ENCODE data around the gene ATAD3C.
"Not testable (repeated sequence)": the region's sequence is repeated elsewhere in the genome, so short reads cannot be mapped to it uniquely, and the experiment has no call there.

ATAD3C gene

DNA sequence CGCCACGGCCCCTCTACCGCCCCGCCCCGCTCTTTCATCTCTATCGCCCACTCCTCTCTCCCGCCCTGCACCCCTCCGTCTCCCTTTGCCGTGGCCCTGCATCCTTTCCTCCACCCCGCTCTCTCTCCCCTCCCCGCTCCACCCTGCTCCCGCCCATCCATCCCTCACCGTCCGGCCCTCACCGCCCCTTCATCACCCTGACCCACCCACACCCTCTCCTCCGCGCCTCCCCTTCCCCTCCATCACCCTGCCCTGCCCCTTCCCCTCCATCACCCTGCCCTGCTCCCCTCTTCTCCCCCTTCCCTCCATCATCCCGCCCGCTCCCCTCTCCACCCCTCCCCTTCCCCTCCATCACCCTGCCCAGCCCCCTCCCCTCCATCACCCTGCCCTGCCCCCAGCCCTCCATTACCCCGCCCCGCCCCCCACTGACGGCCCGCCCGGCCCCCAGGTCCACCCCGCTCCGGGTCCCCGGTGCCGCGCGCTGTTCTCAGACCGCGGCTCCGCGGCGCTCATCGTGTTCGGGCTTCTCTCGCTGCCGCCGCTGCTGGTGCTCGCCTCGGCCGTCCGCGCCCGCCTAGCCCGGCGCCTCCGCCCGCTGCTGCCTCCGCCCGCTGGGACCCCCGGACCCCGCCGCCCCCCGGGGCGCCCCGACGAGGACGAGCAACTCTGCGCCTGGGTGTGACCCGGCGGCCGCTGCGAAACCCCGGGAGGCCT lies 22.2 kb upstream of the ATAD3C start:
- Histone ChIP-seq H3K9me3 (ENCODE audit: control insufficient read depth, low read length) (no peaks in the 10 kb centered on the region), H3K27ac (ENCODE audit: low read depth, low read length, severe bottlenecking) (no peak overlapping the region), H3K36me3 (ENCODE audit: control insufficient read depth, insufficient read depth, low read length) (no peaks in the 10 kb centered on the region), H3K4me1 (ENCODE audit: control insufficient read depth, insufficient read depth, low read length, poor library complexity, severe bottlenecking) (peaks cover 53% of the 10 kb centered on the region), H3K4me3 (ENCODE audit: extremely low read depth, insufficient read depth, low read length, poor library complexity, severe bottlenecking) (peak overlapping the region; percentile 32)
- WGBS, 2 experiments (ENCODE audit: insufficient coverage in 2 of 2), result 12 to 14% methylated on average over 35 to 50 of the region's 66 CpGs

DNA sequence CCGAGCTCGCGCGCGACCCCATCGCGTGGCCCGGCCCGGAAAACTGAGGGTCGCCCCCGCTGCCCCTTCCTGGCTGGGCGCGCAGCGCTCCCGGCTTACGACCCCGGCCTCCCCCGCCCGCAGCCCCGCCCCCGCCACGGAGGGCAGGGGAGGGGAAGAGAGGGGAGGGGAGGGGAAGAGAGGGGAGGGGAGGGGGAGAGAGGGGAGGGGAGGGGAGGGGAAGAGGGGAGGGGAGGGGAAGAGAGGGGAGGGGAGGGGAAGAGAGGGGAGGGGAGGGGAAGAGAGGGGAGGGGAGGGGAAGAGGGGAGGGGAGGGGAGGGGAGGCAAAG lies 21.7 kb upstream of the ATAD3C start:
- H3K9me3 ChIP-seq (ENCODE audit: control insufficient read depth, low read length), result no peaks in the 10 kb centered on the region
- peaks cover 53% of the 10 kb centered on the region for H3K4me1 ChIP-seq (ENCODE audit: control insufficient read depth, insufficient read depth, low read length, poor library complexity, severe bottlenecking)
- no peaks in the 10 kb centered on the region for H3K36me3 ChIP-seq (ENCODE audit: control insufficient read depth, insufficient read depth, low read length)
- peak overlapping the region; percentile 32 for H3K4me3 ChIP-seq (ENCODE audit: extremely low read depth, insufficient read depth, low read length, poor library complexity, severe bottlenecking)
- no peak overlapping the region for H3K27ac ChIP-seq (ENCODE audit: low read depth, low read length, severe bottlenecking)
- 3 to 20% methylated on average over 1 to 8 of the region's 22 CpGs for WGBS, 2 experiments (ENCODE audit: insufficient coverage in 2 of 2)

DNA sequence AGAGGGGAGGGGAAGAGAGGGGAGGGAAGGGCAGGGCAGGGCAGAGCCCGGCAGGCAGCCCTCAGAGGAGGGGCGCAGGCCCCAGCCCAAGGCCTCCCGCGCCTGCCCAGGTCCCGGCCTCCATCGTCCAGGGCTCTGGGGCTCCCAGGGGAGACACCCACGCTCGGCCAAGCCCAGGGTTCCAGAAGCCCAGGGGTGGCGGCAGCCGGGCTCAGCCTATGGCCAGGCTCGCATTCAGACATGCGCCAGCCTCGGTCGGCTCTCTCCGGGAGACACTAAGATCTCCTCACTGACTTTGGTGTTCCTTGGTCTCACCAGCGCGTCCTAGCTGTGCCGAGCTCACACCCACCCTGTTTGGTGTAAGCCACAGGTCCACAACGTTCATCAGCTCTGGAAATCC lies 21.3 kb upstream of the ATAD3C start:
- H3K4me3 ChIP-seq (ENCODE audit: extremely low read depth, insufficient read depth, low read length, poor library complexity, severe bottlenecking), result no peak overlapping the region
- H3K4me1 ChIP-seq (ENCODE audit: control insufficient read depth, insufficient read depth, low read length, poor library complexity, severe bottlenecking), result peaks cover 56% of the 10 kb centered on the region
- H3K27ac ChIP-seq (ENCODE audit: low read depth, low read length, severe bottlenecking), result no peak overlapping the region
- 93 to 95% methylated on average over 18 to 19 of the region's 19 CpGs for WGBS, 2 experiments (ENCODE audit: insufficient coverage in 2 of 2)
- no peaks in the 10 kb centered on the region for H3K36me3 ChIP-seq (ENCODE audit: control insufficient read depth, insufficient read depth, low read length)
- H3K9me3 ChIP-seq (ENCODE audit: control insufficient read depth, low read length), result no peaks in the 10 kb centered on the region

DNA sequence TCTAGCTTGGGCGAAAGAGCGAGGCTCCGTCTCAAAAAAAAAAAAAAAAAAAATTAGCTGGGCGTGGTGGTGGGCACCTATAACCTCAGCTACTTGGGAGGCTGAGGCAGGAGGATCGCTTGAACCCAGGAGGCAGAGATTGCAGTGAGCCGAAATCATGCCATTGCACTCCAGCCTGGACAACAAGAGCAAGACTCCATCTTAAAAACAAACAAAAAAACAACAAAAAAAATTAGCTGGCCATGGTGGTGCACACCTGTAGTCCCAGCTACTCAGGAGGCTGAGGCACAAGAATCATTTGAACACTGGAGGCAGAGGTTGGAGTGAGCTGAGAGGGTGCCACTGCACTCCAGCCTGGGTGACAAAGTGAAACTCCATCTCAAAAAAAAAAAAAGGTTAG lies 20.5 kb upstream of the ATAD3C start:
- not testable (repeated sequence) for H3K4me3 ChIP-seq (ENCODE audit: extremely low read depth, insufficient read depth, low read length, poor library complexity, severe bottlenecking); H3K36me3 ChIP-seq (ENCODE audit: control insufficient read depth, insufficient read depth, low read length); H3K27ac ChIP-seq (ENCODE audit: low read depth, low read length, severe bottlenecking); H3K9me3 ChIP-seq (ENCODE audit: control insufficient read depth, low read length)
- peaks cover 60% of the 10 kb centered on the region for H3K4me1 ChIP-seq (ENCODE audit: control insufficient read depth, insufficient read depth, low read length, poor library complexity, severe bottlenecking)
- 95 to 100% methylated on average over 5 to 6 of the region's 6 CpGs for WGBS, 2 experiments (ENCODE audit: insufficient coverage in 2 of 2)

DNA sequence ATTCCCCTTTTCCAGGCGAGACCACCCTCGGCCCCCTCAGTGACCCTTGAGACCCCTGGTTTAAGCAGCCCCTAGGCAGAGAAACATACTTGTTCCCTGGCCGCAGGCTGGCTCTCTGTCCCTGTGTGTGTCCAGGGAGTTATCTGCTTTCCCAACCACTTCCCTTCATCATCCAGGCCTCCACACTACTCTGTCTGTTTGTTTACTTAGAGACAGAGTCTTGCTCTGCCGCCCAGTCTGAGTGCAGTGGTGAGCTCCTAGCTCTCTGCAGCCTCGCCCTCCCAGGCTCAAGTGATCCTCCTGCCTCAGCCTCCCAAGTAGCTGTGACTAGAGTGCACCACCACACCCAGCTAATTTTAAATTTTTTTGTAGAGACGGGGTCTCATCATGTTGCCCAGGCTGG lies 19.8 kb upstream of the ATAD3C start:
- Histone ChIP-seq H3K4me1 (ENCODE audit: control insufficient read depth, insufficient read depth, low read length, poor library complexity, severe bottlenecking) (peaks cover 66% of the 10 kb centered on the region), H3K9me3 (ENCODE audit: control insufficient read depth, low read length) (no peaks in the 10 kb centered on the region), H3K4me3 (ENCODE audit: extremely low read depth, insufficient read depth, low read length, poor library complexity, severe bottlenecking) (no peak overlapping the region), H3K27ac (ENCODE audit: low read depth, low read length, severe bottlenecking) (peak overlapping the region; percentile 64), H3K36me3 (ENCODE audit: control insufficient read depth, insufficient read depth, low read length) (no peaks in the 10 kb centered on the region)
- 89 to 96% methylated on average over 6 of the region's 6 CpGs for WGBS, 2 experiments (ENCODE audit: insufficient coverage in 2 of 2)

DNA sequence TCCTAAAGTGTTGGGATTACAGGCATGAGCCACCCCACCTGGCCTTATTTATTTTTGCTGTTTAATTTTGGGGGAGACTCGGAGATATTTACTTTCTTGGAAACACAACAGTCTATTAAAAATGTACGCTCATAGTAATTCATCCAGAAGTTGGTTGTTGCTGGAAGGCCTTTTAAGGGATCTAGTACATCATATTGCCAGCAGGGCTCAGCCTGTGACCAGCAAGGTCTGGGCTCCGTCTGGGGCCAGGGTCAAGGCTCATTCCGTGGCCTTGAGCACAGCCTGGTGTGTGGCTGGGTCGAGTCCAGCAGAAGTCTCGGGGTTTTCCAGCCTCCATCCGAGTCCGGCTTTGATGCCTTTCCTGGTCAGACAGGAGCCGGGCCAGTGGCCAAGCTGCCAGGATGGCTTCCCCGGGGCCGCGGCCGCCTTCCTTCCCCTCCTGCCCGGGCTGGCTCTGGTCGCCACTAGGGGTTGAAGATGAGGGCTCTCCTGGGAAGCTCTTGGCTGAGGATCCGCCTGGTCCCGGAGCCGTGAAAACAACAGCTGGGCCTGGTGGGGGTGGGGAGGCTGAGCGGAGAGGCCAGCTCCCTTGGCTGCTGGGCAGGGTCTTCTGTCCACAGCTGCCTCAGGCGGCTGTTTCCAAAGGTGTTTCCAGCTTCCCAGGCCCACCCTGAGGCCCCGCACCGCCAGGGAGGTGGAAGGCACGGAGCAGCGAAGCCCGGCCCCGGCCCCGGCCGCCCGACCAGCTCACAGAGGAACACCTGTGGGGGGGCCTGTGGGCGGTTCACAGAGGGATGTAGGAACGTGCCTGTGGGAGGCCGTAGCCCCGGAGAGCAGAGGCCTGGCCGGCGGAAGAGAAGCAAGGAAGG lies 19.1 kb upstream of the ATAD3C start:
- 34 to 40% methylated on average over 18 to 28 of the region's 35 CpGs for WGBS, 2 experiments (ENCODE audit: insufficient coverage in 2 of 2)
- H3K4me1 ChIP-seq (ENCODE audit: control insufficient read depth, insufficient read depth, low read length, poor library complexity, severe bottlenecking), result peaks cover 73% of the 10 kb centered on the region
- H3K9me3 ChIP-seq (ENCODE audit: control insufficient read depth, low read length), result no peaks in the 10 kb centered on the region
- no peaks in the 10 kb centered on the region for H3K36me3 ChIP-seq (ENCODE audit: control insufficient read depth, insufficient read depth, low read length)
- H3K4me3 ChIP-seq (ENCODE audit: extremely low read depth, insufficient read depth, low read length, poor library complexity, severe bottlenecking), result no peak overlapping the region
- H3K27ac ChIP-seq (ENCODE audit: low read depth, low read length, severe bottlenecking), result peak overlapping the region; percentile 64

DNA sequence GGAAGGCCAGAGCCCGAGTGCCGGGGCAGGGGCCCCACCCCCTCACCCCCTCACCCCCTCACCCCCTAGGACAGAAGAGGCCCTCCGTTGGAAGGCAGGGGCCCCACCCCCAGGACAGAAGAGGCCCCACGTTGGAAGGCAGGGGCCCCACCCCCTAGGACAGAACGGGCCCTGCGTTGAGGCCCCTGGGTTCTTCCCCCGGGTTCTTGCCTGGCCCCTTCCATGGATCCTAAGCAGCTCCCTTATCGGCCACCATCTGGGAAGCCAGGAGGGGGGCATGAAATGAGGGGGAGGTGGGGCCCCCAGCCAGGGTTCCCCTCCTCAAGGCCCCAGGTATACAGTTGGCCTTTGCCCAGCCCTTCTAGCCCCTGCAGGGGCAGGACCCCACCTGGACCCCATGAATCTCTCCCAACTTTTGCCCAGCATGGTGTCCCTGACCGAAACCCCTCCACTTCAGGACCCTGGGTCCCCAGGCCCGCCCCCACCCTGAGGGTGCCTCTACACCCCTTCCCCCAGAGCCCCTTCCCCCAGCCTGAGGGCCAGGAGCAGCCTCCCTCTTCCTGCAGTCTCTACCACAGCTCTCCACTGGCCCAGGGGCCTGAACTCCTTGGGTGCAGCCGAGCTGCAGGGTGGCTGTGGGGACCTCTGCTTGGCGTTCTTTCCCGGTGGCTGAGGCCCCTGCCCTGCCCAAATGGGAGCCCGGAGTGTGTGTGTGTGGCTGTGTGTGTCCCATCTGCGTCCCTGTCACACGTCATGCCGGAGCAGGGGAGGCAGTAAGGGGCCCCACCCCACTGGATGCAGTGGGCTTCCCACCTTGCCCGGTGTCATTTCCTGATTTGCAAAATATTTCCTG lies 18.3 kb upstream of the ATAD3C start:
- H3K9me3 ChIP-seq (ENCODE audit: control insufficient read depth, low read length), result no peaks in the 10 kb centered on the region
- H3K4me1 ChIP-seq (ENCODE audit: control insufficient read depth, insufficient read depth, low read length, poor library complexity, severe bottlenecking), result peaks cover 67% of the 10 kb centered on the region
- H3K4me3 ChIP-seq (ENCODE audit: extremely low read depth, insufficient read depth, low read length, poor library complexity, severe bottlenecking), result no peak overlapping the region
- no peaks in the 10 kb centered on the region for H3K36me3 ChIP-seq (ENCODE audit: control insufficient read depth, insufficient read depth, low read length)
- 65 to 66% methylated on average over 7 to 9 of the region's 18 CpGs for WGBS, 2 experiments (ENCODE audit: insufficient coverage in 2 of 2)
- H3K27ac ChIP-seq (ENCODE audit: low read depth, low read length, severe bottlenecking), result peak overlapping the region; percentile 93

DNA sequence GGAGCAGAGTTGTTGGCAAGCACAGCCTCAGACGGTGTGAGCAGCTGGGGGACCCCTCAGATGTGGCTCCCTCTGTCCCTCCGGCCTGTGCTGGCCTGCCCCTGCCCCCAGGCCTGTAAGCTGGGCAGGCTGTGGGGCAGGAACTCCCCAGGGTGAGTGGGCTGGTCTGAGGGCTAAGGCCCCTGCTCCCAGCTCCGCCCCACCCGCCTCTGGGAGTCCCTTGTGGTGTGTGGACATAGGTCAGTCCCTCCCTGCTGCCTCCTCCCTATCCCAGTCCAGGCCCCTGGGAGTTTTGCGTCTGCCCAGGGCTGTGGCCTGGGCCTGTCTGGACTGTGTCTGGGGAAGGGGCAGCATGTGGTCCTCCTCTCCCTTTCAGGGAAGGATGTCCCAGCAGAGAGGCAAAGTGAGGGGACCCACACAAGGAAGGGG lies 17.6 kb upstream of the ATAD3C start:
- H3K36me3 ChIP-seq (ENCODE audit: control insufficient read depth, insufficient read depth, low read length), result no peaks in the 10 kb centered on the region
- H3K4me1 ChIP-seq (ENCODE audit: control insufficient read depth, insufficient read depth, low read length, poor library complexity, severe bottlenecking), result peaks cover 67% of the 10 kb centered on the region
- peak overlapping the region; percentile 93 for H3K27ac ChIP-seq (ENCODE audit: low read depth, low read length, severe bottlenecking)
- H3K4me3 ChIP-seq (ENCODE audit: extremely low read depth, insufficient read depth, low read length, poor library complexity, severe bottlenecking), result no peak overlapping the region
- 10 to 22% methylated on average over 1 to 5 of the region's 5 CpGs for WGBS, 2 experiments (ENCODE audit: insufficient coverage in 2 of 2)
- H3K9me3 ChIP-seq (ENCODE audit: control insufficient read depth, low read length), result no peaks in the 10 kb centered on the region

DNA sequence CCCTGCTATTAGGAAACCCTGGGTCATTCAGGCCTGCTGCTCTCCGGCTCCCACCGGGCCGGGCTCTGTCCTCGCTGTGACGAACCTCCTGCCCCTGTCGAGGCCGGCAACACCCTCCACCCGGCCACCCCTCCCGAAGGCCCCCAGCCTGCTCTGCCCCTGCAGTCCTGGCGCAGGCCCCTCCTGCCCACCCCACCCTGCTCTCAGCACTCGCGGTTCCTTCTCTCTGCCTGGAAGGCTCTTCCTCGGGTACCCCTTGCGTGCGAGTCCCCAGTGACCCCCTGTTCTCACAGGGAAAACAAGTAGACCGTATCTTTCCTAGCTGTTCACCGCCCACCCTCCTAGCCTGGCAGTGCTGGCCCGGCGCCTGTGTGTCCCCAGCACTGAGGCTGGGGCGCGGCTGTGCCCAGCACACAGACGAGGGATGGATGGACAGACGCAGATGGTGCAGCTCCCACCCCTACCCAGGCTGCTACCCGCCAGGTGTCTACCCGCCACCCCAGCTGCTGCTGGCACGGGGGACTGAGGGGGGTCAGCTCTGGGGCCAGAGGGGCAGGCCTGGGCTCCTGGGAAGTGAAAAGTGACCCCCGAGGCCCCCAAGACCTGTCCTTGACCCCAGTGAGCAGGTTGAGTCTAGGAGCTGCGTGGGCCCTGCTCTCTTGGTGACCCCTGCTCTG lies 17.1 kb upstream of the ATAD3C start:
- peaks cover 72% of the 10 kb centered on the region for H3K4me1 ChIP-seq (ENCODE audit: control insufficient read depth, insufficient read depth, low read length, poor library complexity, severe bottlenecking)

More for the DNA sequence above, 17.1 kb upstream of the ATAD3C start:
- peak overlapping the region; percentile 93 for H3K27ac ChIP-seq (ENCODE audit: low read depth, low read length, severe bottlenecking)
- no peak overlapping the region for H3K4me3 ChIP-seq (ENCODE audit: extremely low read depth, insufficient read depth, low read length, poor library complexity, severe bottlenecking)
- no peaks in the 10 kb centered on the region for H3K9me3 ChIP-seq (ENCODE audit: control insufficient read depth, low read length)
- WGBS, 2 experiments (ENCODE audit: insufficient coverage in 2 of 2), result 73 to 77% methylated on average over 17 to 28 of the region's 28 CpGs
- no peaks in the 10 kb centered on the region for H3K36me3 ChIP-seq (ENCODE audit: control insufficient read depth, insufficient read depth, low read length)
